ENCODE results near the gene HAUS5. TPM values are rescaled to one million over a fixed set of nuclear protein-coding genes. Genes with fewer than 3 reads are reported as not detected.
"Not testable (repeated sequence)": the region's sequence is repeated elsewhere in the genome, so short reads cannot be mapped to it uniquely, and the experiment has no call there.

The HAUS5 gene
- total RNA-seq, 1 donor from 2014 or later, result 19.2 TPM

GRCh38 chr19:35643255-35644205, 31.0 kb downstream of the HAUS5 start:
- DNase-seq (ENCODE audit: low spot score), result peak; percentile 82

GRCh38 chr19:35644206-35644986, 31.9 kb downstream of the HAUS5 start:
- peak; percentile 96 for DNase-seq (ENCODE audit: low spot score)

GRCh38 chr19:35644987-35645679, 32.6 kb downstream of the HAUS5 start:
- peak; percentile 86 for DNase-seq (ENCODE audit: low spot score)

- no peak for DNase-seq (ENCODE audit: low spot score)
Observed at GRCh38 chr19:35645680-35646511, 33.4 kb downstream of the HAUS5 start.

GRCh38 chr19:35648017-35648961, 35.8 kb downstream of the HAUS5 start, which contains the start of gene COX6B1:
Gene COX6B1, plus strand, starts transcription at chr19:35648323. Its CDS starts 2,921 bp downstream, at chr19:35651244.
- peak; percentile 95 for DNase-seq (ENCODE audit: low spot score)

- DNase-seq (ENCODE audit: low spot score), result no peak
Observed at GRCh38 chr19:35650581-35650980, 38.0 kb downstream of the HAUS5 start.

- DNase-seq (ENCODE audit: low spot score), result not testable (repeated sequence)
Observed at GRCh38 chr19:35654828-35655227, 42.3 kb downstream of the HAUS5 start.

- DNase-seq (ENCODE audit: low spot score), result no peak
Observed at GRCh38 chr19:35655600-35655999, 43.1 kb downstream of the HAUS5 start.

GRCh38 chr19:35656700-35657099, 44.2 kb downstream of the HAUS5 start:
- no peak for DNase-seq (ENCODE audit: low spot score)

GRCh38 chr19:35657904-35658700, 45.6 kb downstream of the HAUS5 start:
- no peak for DNase-seq (ENCODE audit: low spot score)

- DNase-seq (ENCODE audit: low spot score), result no peak
Observed at GRCh38 chr19:35661995-35662340, 49.4 kb downstream of the HAUS5 start.

GRCh38 chr19:35663981-35664380, 51.4 kb downstream of the HAUS5 start:
- DNase-seq (ENCODE audit: low spot score), result no peak

GRCh38 chr19:35665157-35665556, 52.6 kb downstream of the HAUS5 start:
- DNase-seq (ENCODE audit: low spot score), result no peak

GRCh38 chr19:35665604-35666003, 53.1 kb downstream of the HAUS5 start:
- DNase-seq (ENCODE audit: low spot score), result no peak

- peak; percentile 82 for DNase-seq (ENCODE audit: low spot score)
Observed at GRCh38 chr19:35666251-35666913, 53.8 kb downstream of the HAUS5 start, which contains the start of gene UPK1A. Gene UPK1A, plus strand, starts transcription at chr19:35666517. Its CDS starts 296 bp downstream, at chr19:35666813.

GRCh38 chr19:35669566-35669965, 57.0 kb downstream of the HAUS5 start:
- no peak for DNase-seq (ENCODE audit: low spot score)

GRCh38 chr19:35669974-35670373, 57.4 kb downstream of the HAUS5 start:
- DNase-seq (ENCODE audit: low spot score), result no peak

GRCh38 chr19:35670686-35671085, 58.2 kb downstream of the HAUS5 start:
- no peak for DNase-seq (ENCODE audit: low spot score)
